BLaER1 treated with 17β-estradiol and CSF1 and Interleukin-3, amounts not matched to agents 10 nM and 100 nM (cell line): ENCODE results near the gene FAS.

Source experiments
- H3K27ac ChIP-seq, 11 experiments: shearing (Covaris generic); formaldehyde crosslinking; 2 replicates each; pipeline ENCODE4 v1.8.1; 2022
- H3K27me3 ChIP-seq, 11 experiments: shearing (Covaris generic); formaldehyde crosslinking; 2 replicates each; pipeline ENCODE4 v1.8.1; 2022
- H3K36me3 ChIP-seq, 11 experiments: shearing (Covaris generic); formaldehyde crosslinking; 2 replicates each; pipeline ENCODE4 v1.8.1; 2022
- H3K4me1 ChIP-seq, 10 experiments: shearing (Covaris generic); formaldehyde crosslinking; 2 replicates each; pipeline ENCODE4 v1.8.1; 2022
- H3K4me2 ChIP-seq, 11 experiments: shearing (Covaris generic); formaldehyde crosslinking; 2 replicates each; pipeline ENCODE4 v1.8.1; 2022
- H3K4me3 ChIP-seq, 10 experiments: shearing (Covaris generic); formaldehyde crosslinking; 2 replicates each; pipeline ENCODE4 v1.8.1; 2022
- H3K9ac ChIP-seq, 11 experiments: shearing (Covaris generic); formaldehyde crosslinking; 2 replicates each; pipeline ENCODE4 v1.8.1; 2022
- H3K9me3 ChIP-seq, 11 experiments: shearing (Covaris generic); formaldehyde crosslinking; replicated peaks in 1 of 11; 2 replicates each; pipeline ENCODE4 v1.8.1; 2022
- H4K20me1 ChIP-seq, 11 experiments: shearing (Covaris generic); formaldehyde crosslinking; 2 replicates each; pipeline ENCODE4 v1.8.1; 2022
- Cebpa-rat ChIP-seq, 11 experiments: shearing (Covaris generic); IDR thresholded peaks; 2 replicates each; pipeline ENCODE4 v1.8.1; 2022

Gene FAS

DNA sequence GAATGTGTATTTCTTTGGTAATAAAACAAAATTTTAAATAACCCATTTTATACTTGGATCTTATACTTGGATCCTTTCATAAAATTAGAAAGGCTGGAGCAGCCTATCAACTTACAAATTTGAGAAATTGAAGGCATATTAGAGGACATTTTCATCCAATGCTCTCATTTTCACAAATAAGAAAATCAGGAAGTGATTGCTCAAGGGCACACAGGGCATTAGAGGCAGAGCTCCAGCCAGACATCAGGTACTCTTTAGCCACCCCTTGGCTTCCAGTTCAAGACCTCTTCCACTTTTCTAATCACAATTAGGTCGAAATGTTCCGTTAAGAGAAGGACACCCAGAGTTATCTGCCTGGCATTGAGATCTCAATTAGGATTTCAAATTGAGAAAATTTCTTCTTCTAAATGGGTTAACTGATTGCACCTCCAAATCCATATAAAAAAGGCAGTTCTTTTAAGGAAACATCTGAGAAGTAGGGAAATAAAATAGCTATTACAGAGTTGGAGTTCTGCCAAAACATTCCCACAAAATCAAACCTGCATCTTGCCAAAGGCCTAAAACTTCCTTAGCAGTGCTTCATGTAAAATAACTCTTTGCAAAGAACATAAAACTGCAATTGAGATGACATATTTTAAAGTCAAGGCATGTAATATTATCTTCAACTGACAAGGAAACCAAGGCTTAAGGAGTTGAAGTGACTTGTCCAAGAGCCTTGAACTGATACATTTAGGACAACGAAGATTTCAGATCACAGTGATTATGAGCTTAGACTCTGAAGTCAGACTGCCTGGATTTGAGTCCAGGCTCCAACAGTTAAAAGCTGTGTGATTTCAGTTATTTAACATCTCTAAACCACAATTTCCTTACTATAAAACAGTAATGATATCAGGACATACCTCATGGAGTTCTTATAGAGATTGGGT is 40.4 kb upstream of the FAS start:
- Histone ChIP-seq H3K27me3 (peaks cover 0 to 22% (median 0%) of the 10 kb centered on the region in 11 experiments; a peak in 4 of 22 replicates), H3K9ac (no peak overlapping the region), H3K36me3 (0 out of 22 replicates have a peak, but pooled peaks cover 0 to 5% (median 0%) of the 10 kb centered on the region in 11 experiments), H3K4me1 (peaks cover 23 to 41% (median 31%) of the 10 kb centered on the region in 10 experiments), H3K4me2 (peak overlapping the region in 9 of 11 experiments; percentile 41 to 76 (median 58); a peak in 16 of 22 replicates), H3K4me3 (no peak overlapping the region), H3K9me3 (peaks cover 0 to 12% (median 0%) of the 10 kb centered on the region in 11 experiments; a peak in 2 of 22 replicates), H3K27ac (no peak overlapping the region), H4K20me1 (peaks cover 0 to 34% (median 0%) of the 10 kb centered on the region in 11 experiments; a peak in 4 of 22 replicates)
- no peak for TF ChIP-seq Cebpa-rat (IDR thresholded peaks at IDR 0.05)

DNA sequence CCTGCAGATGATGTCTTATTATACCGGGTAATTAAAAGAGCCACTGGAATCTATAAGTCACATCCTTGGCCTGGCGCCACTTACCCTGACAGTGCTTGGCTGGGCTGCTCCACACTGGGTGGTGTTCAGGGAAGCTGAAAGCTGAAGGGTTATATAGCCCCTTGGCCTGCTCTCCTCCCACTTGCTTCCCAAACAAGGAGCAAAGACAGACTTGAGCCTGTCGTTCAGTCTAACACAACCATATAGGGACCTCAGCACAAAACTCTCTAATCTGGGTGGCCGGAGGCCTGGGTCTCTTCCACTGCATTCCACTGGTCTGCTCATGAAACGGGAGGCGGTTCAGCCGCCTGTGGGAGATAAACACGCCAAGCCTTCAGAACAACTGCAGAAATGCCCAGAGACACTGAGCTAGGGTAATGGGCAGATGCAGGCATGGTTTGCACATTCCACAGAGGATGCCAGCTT is 37.9 kb upstream of the FAS start, which contains the start of gene ACTA2:
Gene ACTA2 (minus strand): TSS at position 127 of the 465 bp plus-strand sequence. CDS start 3,843 bp downstream, outside the sequence.
- peaks cover 0 to 12% (median 0%) of the 10 kb centered on the region in 11 experiments; a peak in 2 of 22 replicates for H3K9me3 ChIP-seq
- no peak within 1 kb of the TSS for H3K4me3 ChIP-seq
- peak within 1 kb of the TSS in 1 of 11 experiments; percentile 24; a peak in 1 of 22 replicates for H3K27ac ChIP-seq
- peaks cover 0 to 27% (median 0%) of the 10 kb centered on the region in 11 experiments; a peak in 4 of 22 replicates for H4K20me1 ChIP-seq
- peaks cover 0 to 22% (median 0%) of the 10 kb centered on the region in 11 experiments; a peak in 2 of 22 replicates for H3K27me3 ChIP-seq
- H3K4me2 ChIP-seq: peak within 1 kb of the TSS; percentile 42 to 76 (median 58)
- peaks cover 19 to 27% (median 24%) of the 10 kb centered on the region in 10 experiments for H3K4me1 ChIP-seq
- H3K36me3 ChIP-seq: 0 out of 22 replicates have a peak, but pooled peaks cover 0 to 5% (median 0%) of the 10 kb centered on the region in 11 experiments
- H3K9ac ChIP-seq: 0 out of 22 replicates have a peak within 1 kb of the TSS, but pooled peaks of 1 of the 11 experiments have one; percentile 25
- no peak for TF ChIP-seq Cebpa-rat (IDR thresholded peaks at IDR 0.05)

- Histone ChIP-seq H3K4me2 (no peak overlapping the region), H3K4me3 (no peak overlapping the region), H3K27ac (no peak overlapping the region), H3K4me1 (peaks cover 19 to 27% (median 24%) of the 10 kb centered on the region in 10 experiments), H3K9ac (no peak overlapping the region), H3K9me3 (peaks cover 0 to 12% (median 0%) of the 10 kb centered on the region in 11 experiments; a peak in 2 of 22 replicates), H3K27me3 (peaks cover 0 to 18% (median 0%) of the 10 kb centered on the region in 11 experiments; a peak in 2 of 22 replicates), H4K20me1 (peaks cover 0 to 27% (median 0%) of the 10 kb centered on the region in 11 experiments; a peak in 4 of 22 replicates), H3K36me3 (no peaks in the 10 kb centered on the region)
- TF ChIP-seq Cebpa-rat (IDR thresholded peaks at IDR 0.05): no peak
These were observed 36.9 kb upstream of the FAS start for GRCh38 chr10:88953662-88954061.

GRCh38 chr10:88954458-88955083 is 36.0 kb upstream of the FAS start:
- Histone ChIP-seq H4K20me1 (peaks cover 0 to 22% (median 0%) of the 10 kb centered on the region in 11 experiments; a peak in 4 of 22 replicates), H3K9me3 (peaks cover 0 to 12% (median 0%) of the 10 kb centered on the region in 11 experiments; a peak in 2 of 22 replicates), H3K4me2 (no peak overlapping the region), H3K36me3 (no peaks in the 10 kb centered on the region), H3K27ac (no peak overlapping the region), H3K9ac (no peak overlapping the region), H3K4me3 (no peak overlapping the region), H3K27me3 (0 out of 22 replicates have a peak, but pooled peaks cover 0 to 12% (median 0%) of the 10 kb centered on the region in 11 experiments), H3K4me1 (peaks cover 19 to 27% (median 24%) of the 10 kb centered on the region in 10 experiments)
- no peak for TF ChIP-seq Cebpa-rat (IDR thresholded peaks at IDR 0.05)

DNA sequence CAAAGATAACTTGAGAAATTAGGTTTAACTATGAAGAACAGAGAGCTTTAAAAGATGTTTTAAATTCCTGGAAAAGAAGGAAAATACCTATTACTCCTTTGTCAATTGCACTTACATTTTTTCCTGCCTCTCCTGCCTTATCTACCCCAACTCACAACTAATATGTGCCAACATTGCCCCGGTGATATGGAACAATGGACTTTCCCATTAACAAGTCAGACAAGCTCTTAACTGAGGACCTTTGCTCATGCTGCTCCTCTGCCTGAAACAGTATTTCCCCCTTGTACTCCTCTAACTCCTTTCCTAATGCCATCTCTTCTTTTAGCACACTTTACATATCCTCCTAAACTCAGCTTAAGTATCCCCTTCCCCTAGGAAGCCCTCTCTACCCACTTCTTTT is 33.2 kb upstream of the FAS start:
- peaks cover 0 to 12% (median 0%) of the 10 kb centered on the region in 11 experiments; a peak in 3 of 22 replicates for H3K9me3 ChIP-seq
- no peaks in the 10 kb centered on the region for H3K27me3 ChIP-seq
- H4K20me1 ChIP-seq: peaks cover 0 to 9% (median 0%) of the 10 kb centered on the region in 11 experiments; a peak in 2 of 22 replicates
- H3K4me2 ChIP-seq: no peak overlapping the region
- no peak for TF ChIP-seq Cebpa-rat (IDR thresholded peaks at IDR 0.05)
- peaks cover 0 to 6% (median 0%) of the 10 kb centered on the region in 11 experiments; a peak in 1 of 22 replicates for H3K36me3 ChIP-seq
- H3K4me3 ChIP-seq: no peak overlapping the region
- H3K27ac ChIP-seq: no peak overlapping the region
- H3K4me1 ChIP-seq: peaks cover 0 to 15% (median 12%) of the 10 kb centered on the region in 10 experiments; a peak in 18 of 20 replicates
- H3K9ac ChIP-seq: no peak overlapping the region

GRCh38 chr10:88958721-88959120 is 31.9 kb upstream of the FAS start:
- Histone ChIP-seq H3K4me2 (no peak overlapping the region), H3K27ac (no peak overlapping the region), H3K9me3 (peaks cover 0 to 6% (median 0%) of the 10 kb centered on the region in 11 experiments; a peak in 3 of 22 replicates), H3K4me1 (peaks cover 0 to 26% (median 17%) of the 10 kb centered on the region in 10 experiments; a peak in 18 of 20 replicates), H3K27me3 (no peaks in the 10 kb centered on the region), H3K4me3 (no peak overlapping the region), H4K20me1 (0 out of 22 replicates have a peak, but pooled peaks cover 0 to 7% (median 0%) of the 10 kb centered on the region in 11 experiments), H3K36me3 (peaks cover 0 to 6% (median 0%) of the 10 kb centered on the region in 11 experiments; a peak in 1 of 22 replicates), H3K9ac (no peak overlapping the region)
- TF ChIP-seq Cebpa-rat (IDR thresholded peaks at IDR 0.05): no peak

DNA sequence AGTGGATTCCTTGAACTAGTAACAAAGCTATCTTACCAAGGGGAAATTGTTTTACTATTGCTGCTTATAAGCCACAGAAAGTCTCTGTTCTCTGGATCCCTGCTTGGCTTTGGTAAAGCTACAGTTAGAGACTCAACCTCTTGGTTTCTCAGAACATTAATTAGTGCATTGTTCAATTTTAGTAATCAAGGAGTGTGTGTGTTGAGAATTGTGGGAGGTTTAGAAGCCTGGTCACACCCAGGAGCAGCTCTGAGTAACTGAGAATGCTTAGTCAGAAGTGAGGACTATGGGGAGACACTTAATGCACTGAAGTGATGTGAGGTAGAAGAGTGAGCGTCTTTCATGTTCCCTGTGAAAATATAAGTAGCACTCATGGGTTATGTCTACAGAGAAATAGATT is 29.8 kb upstream of the FAS start:
- peaks cover 0 to 6% (median 0%) of the 10 kb centered on the region in 11 experiments; a peak in 1 of 22 replicates for H3K36me3 ChIP-seq
- no peak overlapping the region for H3K4me3 ChIP-seq
- H3K4me2 ChIP-seq: peak overlapping the region in 2 of 11 experiments; percentile 56 to 63; a peak in 1 of 22 replicates
- H3K9me3 ChIP-seq: peaks cover 0 to 5% (median 0%) of the 10 kb centered on the region in 11 experiments; a peak in 1 of 22 replicates
- no peak for TF ChIP-seq Cebpa-rat (IDR thresholded peaks at IDR 0.05)
- H3K27me3 ChIP-seq: no peaks in the 10 kb centered on the region
- peaks cover 0 to 23% (median 0%) of the 10 kb centered on the region in 11 experiments; a peak in 2 of 22 replicates for H4K20me1 ChIP-seq
- H3K27ac ChIP-seq: peak overlapping the region in 2 of 11 experiments; percentile 3 to 77; a peak in 2 of 22 replicates
- peaks cover 15 to 29% (median 20%) of the 10 kb centered on the region in 10 experiments for H3K4me1 ChIP-seq
- no peak overlapping the region for H3K9ac ChIP-seq

- Histone ChIP-seq H3K36me3 (peaks cover 0 to 6% (median 0%) of the 10 kb centered on the region in 11 experiments; a peak in 1 of 22 replicates), H3K4me3 (no peak overlapping the region), H4K20me1 (peaks cover 0 to 28% (median 0%) of the 10 kb centered on the region in 11 experiments; a peak in 2 of 22 replicates), H3K27me3 (no peaks in the 10 kb centered on the region), H3K4me2 (peak overlapping the region in 8 of 11 experiments; percentile 36 to 75 (median 60); a peak in 14 of 22 replicates), H3K9ac (no peak overlapping the region), H3K4me1 (peaks cover 15 to 29% (median 20%) of the 10 kb centered on the region in 10 experiments), H3K27ac (peak overlapping the region in 3 of 11 experiments; percentile 41 to 77 (median 70); a peak in 5 of 22 replicates), H3K9me3 (peaks cover 0 to 5% (median 0%) of the 10 kb centered on the region in 11 experiments; a peak in 1 of 22 replicates)
- TF ChIP-seq Cebpa-rat (IDR thresholded peaks at IDR 0.05): no peak
These were observed 29.3 kb upstream of the FAS start for GRCh38 chr10:88961266-88961665.
